Measurements from ENCODE around the gene CORT.

- TF ChIP-seq CTCF (IDR thresholded peaks at IDR 0.05) (no peak), USF1 (CRISPR knock-in tag; IDR thresholded peaks at IDR 0.05) (no peak), USF2 (CRISPR knock-in tag; IDR thresholded peaks at IDR 0.05) (no peak), E2F4 (CRISPR knock-in tag; IDR thresholded peaks at IDR 0.05; ENCODE audit: borderline replicate concordance, low read depth) (no peak), HMGXB4 (CRISPR knock-in tag; IDR thresholded peaks at IDR 0.05) (no peak), NR2C2 (CRISPR knock-in tag; IDR thresholded peaks at IDR 0.05) (no peak), NFYB (CRISPR knock-in tag; conservative IDR thresholded peaks at IDR 0.05; ENCODE audit: low read depth) (no peak), ZNF263 (CRISPR knock-in tag; IDR thresholded peaks at IDR 0.05; ENCODE audit: low read depth) (no peak), NR3C1 (CRISPR knock-in tag; conservative IDR thresholded peaks at IDR 0.05; ENCODE audit: low read depth) (no peak), ATF2 (CRISPR knock-in tag; IDR thresholded peaks at IDR 0.05; ENCODE audit: borderline replicate concordance, low read depth) (no peak), IRF1 (CRISPR knock-in tag; IDR thresholded peaks at IDR 0.05) (no peak), ESRRA (CRISPR knock-in tag; IDR thresholded peaks at IDR 0.05; ENCODE audit: borderline replicate concordance) (no peak)
Observed at GRCh38 chr1:10473145-10473765, 23.4 kb downstream of the CORT start.

Measured in WTC11 (cell line).